OCI-LY7 (cell line): ENCODE results near the gene CNTN1. TPM values are rescaled to one million over a fixed set of nuclear protein-coding genes. Genes with fewer than 3 reads are reported as not detected.

Source experiments
- BruUV-seq: library from RNA; stranded (reverse); fragments of 400-500 nt; replicated peaks from 2 replicates; lab custom pipeline; 2021; lab: Mats Ljungman, UMichigan
- CTCF ChIA-PET: fragments of 300-600 bp; sonication (Branson Sonifier 250); formaldehyde crosslinking; loops from one replicate; lab custom pipeline; 2022; ENCODE audit warnings: antibody characterized with exemption; ENCODE audit not compliant: unreplicated experiment; lab: Charles Lee
- POLR2A ChIA-PET: fragments of 300-600 bp; sonication (Branson Sonifier 250); formaldehyde crosslinking; loops from one replicate; lab custom pipeline; 2022; ENCODE audit warnings: antibody characterized with exemption; lab: Charles Lee
- DNase-seq: peaks from one replicate; pipeline ENCODE4 v3.0.0-alpha.2; 2015; ENCODE audit warnings: low spot score
- H2AFZ ChIP-seq: fragments of 200-600 bp; sonication (generic), shearing (Covaris generic); 2 replicates; pipeline ENCODE4 v1.6.1; 2014; ENCODE audit warnings: mild to moderate bottlenecking, antibody characterized with exemption, low read length, moderate library complexity
- H3K27ac ChIP-seq: fragments of 200-600 bp; sonication (generic); 2 replicates; pipeline ENCODE4 v1.5.1; 2014; ENCODE audit warnings: mixed run types, low read depth, mild to moderate bottlenecking, moderate library complexity, low read length, inconsistent platforms; ENCODE audit not compliant: poor library complexity, severe bottlenecking
- H3K36me3 ChIP-seq: fragments of 200-600 bp; sonication (generic); 2 replicates; pipeline ENCODE4 v1.6.1; 2014; ENCODE audit warnings: mild to moderate bottlenecking, antibody characterized with exemption, low read length, moderate library complexity, mixed read lengths; ENCODE audit not compliant: insufficient read depth
- H3K4me1 ChIP-seq: fragments of 200-600 bp; sonication (generic); 2 replicates; pipeline ENCODE4 v1.5.1; 2014; ENCODE audit warnings: mild to moderate bottlenecking, low read length; ENCODE audit not compliant: insufficient read depth, poor library complexity, severe bottlenecking
- H3K4me2 ChIP-seq: fragments of 200-600 bp; sonication (generic); 2 replicates; pipeline ENCODE4 v1.6.1; 2014; ENCODE audit warnings: mild to moderate bottlenecking, low read length
- H3K4me3 ChIP-seq: fragments of 200-600 bp; sonication (generic); 2 replicates; pipeline ENCODE4 v1.5.1; 2014; ENCODE audit warnings: mild to moderate bottlenecking, low read depth, low read length; ENCODE audit not compliant: poor library complexity, severe bottlenecking
- H3K79me2 ChIP-seq: fragments of 200-600 bp; sonication (generic); 2 replicates; pipeline ENCODE4 v1.6.1; 2016; ENCODE audit warnings: low read depth, mild to moderate bottlenecking, low read length, moderate library complexity, mixed read lengths; ENCODE audit not compliant: insufficient read depth
- H3K9me2 ChIP-seq: fragments of 200-600 bp; sonication (generic); 2 replicates; pipeline ENCODE4 v1.6.1; 2016; ENCODE audit warnings: mild to moderate bottlenecking, low read length, mixed read lengths; ENCODE audit not compliant: insufficient read depth
- H3K9me3 ChIP-seq: fragments of 200-600 bp; sonication (generic); 2 replicates; pipeline ENCODE4 v1.6.1; 2014; ENCODE audit warnings: mild to moderate bottlenecking, mixed run types, low read length, mixed read lengths
- H4K20me1 ChIP-seq: fragments of 200-600 bp; sonication (generic); 2 replicates; pipeline ENCODE4 v1.6.1; 2014; ENCODE audit warnings: mild to moderate bottlenecking, antibody characterized with exemption, low read length, moderate library complexity, mixed read lengths; ENCODE audit not compliant: insufficient read depth
- EZH2phosphoT487 ChIP-seq: fragments of 200-600 bp; sonication (generic); IDR thresholded peaks from 2 replicates; pipeline ENCODE4 v1.6.1; 2018; ENCODE audit warnings: low read depth, borderline replicate concordance, mild to moderate bottlenecking, mixed run types, antibody characterized with exemption, low read length, moderate library complexity, mixed read lengths
- intact Hi-C: fragments of 100-400 bp; cut with micrococcal nuclease; formaldehyde crosslinking; loops from one replicate; pipeline ENCODE4 v1.10.0; 2022; ENCODE audit not compliant: unreplicated experiment
- total RNA-seq, 2 experiments: library from RNA; depleted of rRNA in 1 of 2; stranded (reverse); fragments of >200 nt in 1 of 2; shearing (Covaris generic) in 1 of 2; gene quantifications; 2 replicates each; pipeline ENCODE4 v1.2.3, GENCODE V29; 2014 to 2022
- TF ChIP-seq, protein P1 (sequence below): fragments of 200-600 bp; sonication (generic); conservative IDR thresholded peaks from 2 replicates; pipeline ENCODE4 v1.5.1; 2014; ENCODE audit warnings: mild to moderate bottlenecking, antibody characterized with exemption, low read length, moderate library complexity, mixed read lengths

CNTN1 gene
- total RNA-seq, 2 experiments from 2014 or later: not detected

DNA sequence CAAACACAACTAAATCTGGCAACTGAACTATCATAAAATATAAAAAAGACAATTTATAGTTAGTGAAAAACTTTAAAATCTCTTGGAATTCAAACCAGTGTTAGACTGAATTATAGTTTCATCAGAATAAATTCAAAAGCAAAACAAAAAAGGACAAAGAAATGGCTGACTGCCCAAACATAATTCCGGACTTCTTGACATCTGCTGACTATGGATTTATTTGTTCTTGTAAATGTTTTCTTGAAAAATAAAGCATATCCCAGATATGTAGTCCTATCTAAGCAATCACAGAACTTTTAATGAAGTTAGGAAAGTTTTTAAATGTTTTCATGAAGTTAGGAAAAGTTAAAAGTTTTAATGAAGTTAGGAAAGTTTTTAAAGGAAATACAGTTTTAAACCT, 45.8 kb upstream of the CNTN1 start:
- no peaks in the 10 kb centered on the region for H3K9me3 ChIP-seq
- H4K20me1 ChIP-seq: no peaks in the 10 kb centered on the region
- TF ChIP-seq, protein P1, sequence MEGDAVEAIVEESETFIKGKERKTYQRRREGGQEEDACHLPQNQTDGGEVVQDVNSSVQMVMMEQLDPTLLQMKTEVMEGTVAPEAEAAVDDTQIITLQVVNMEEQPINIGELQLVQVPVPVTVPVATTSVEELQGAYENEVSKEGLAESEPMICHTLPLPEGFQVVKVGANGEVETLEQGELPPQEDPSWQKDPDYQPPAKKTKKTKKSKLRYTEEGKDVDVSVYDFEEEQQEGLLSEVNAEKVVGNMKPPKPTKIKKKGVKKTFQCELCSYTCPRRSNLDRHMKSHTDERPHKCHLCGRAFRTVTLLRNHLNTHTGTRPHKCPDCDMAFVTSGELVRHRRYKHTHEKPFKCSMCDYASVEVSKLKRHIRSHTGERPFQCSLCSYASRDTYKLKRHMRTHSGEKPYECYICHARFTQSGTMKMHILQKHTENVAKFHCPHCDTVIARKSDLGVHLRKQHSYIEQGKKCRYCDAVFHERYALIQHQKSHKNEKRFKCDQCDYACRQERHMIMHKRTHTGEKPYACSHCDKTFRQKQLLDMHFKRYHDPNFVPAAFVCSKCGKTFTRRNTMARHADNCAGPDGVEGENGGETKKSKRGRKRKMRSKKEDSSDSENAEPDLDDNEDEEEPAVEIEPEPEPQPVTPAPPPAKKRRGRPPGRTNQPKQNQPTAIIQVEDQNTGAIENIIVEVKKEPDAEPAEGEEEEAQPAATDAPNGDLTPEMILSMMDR: no peak
- TF ChIP-seq EZH2phosphoT487: no peak
- BruUV-seq: no TSS peak
- no peak overlapping the region for H2AFZ ChIP-seq
- H3K9me2 ChIP-seq: no peaks in the 10 kb centered on the region
- DNase-seq: no peak
- H3K27ac ChIP-seq: no peak overlapping the region
- H3K79me2 ChIP-seq: no peaks in the 10 kb centered on the region
- ChIA-PET CTCF (no interaction called here), POLR2A (no interaction called here)
- no peak overlapping the region for H3K4me2 ChIP-seq
- H3K4me1 ChIP-seq: no peaks in the 10 kb centered on the region
- H3K36me3 ChIP-seq: no peaks in the 10 kb centered on the region
- no peak overlapping the region for H3K4me3 ChIP-seq
- intact Hi-C loops: no loop called here

DNA sequence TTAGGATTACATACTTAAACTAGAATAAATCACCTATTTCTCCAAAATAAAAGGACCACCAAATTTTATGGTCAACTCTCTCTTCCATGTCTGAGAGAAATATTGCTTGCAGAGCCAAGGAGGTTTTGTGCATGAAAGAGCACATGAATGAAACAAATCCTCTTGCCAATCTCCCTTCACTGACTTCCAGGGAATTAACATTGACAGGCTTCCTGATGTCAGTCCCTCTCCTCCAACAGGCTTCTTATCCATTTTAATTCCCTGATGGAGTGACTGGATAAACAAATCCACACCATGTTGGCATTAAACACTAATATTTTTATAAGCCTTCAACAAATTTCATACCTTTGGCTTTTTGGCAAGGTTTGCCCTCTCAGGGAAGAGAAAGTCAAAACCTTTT, 45.3 kb upstream of the CNTN1 start:
- TF ChIP-seq EZH2phosphoT487: no peak
- TF ChIP-seq, protein P1: no peak
- CTCF ChIA-PET: no interaction called here
- Histone ChIP-seq H3K9me2 (no peaks in the 10 kb centered on the region), H3K4me2 (no peak overlapping the region), H3K4me1 (no peaks in the 10 kb centered on the region), H3K27ac (no peak overlapping the region), H4K20me1 (no peaks in the 10 kb centered on the region), H3K9me3 (no peaks in the 10 kb centered on the region), H2AFZ (no peak overlapping the region), H3K4me3 (no peak overlapping the region), H3K79me2 (no peaks in the 10 kb centered on the region), H3K36me3 (no peaks in the 10 kb centered on the region)
- BruUV-seq: no TSS peak
- DNase-seq: no peak
- intact Hi-C loops: no loop called here
- POLR2A ChIA-PET: no interaction called here

DNA sequence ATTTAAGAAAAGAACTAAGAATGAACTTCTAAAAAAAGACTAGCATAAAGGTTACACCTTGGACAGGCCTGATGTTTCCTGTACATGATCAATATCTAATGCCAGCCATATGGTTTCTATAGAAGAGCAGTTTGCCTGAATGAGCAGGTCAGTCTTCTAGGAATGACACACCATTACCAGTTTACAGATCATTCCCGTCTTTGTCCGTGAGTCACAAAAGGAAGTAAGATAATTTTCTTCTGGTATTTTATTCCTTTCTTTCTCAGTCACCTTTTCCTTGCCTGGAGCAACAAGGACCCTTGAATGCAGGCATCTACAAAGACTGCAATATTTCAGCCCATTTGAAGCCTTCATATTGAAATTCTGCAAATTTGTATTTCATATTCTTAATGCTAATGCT, 44.6 kb upstream of the CNTN1 start:
- H4K20me1 ChIP-seq: no peaks in the 10 kb centered on the region
- H3K79me2 ChIP-seq: no peaks in the 10 kb centered on the region
- no peak overlapping the region for H3K4me3 ChIP-seq
- no peak for DNase-seq
- H3K9me3 ChIP-seq: no peaks in the 10 kb centered on the region
- BruUV-seq: no TSS peak
- H3K9me2 ChIP-seq: no peaks in the 10 kb centered on the region
- no peaks in the 10 kb centered on the region for H3K4me1 ChIP-seq
- intact Hi-C loops: no loop called here
- H3K27ac ChIP-seq: no peak overlapping the region
- H2AFZ ChIP-seq: no peak overlapping the region
- CTCF ChIA-PET: no interaction called here
- POLR2A ChIA-PET: no interaction called here
- TF ChIP-seq EZH2phosphoT487: no peak
- TF ChIP-seq, protein P1: no peak
- H3K36me3 ChIP-seq: no peaks in the 10 kb centered on the region
- no peak overlapping the region for H3K4me2 ChIP-seq
